Type B pancreatic cell (in vitro differentiated cells): Measurements from ENCODE around the gene IFFO2. TPM values are rescaled to one million over a fixed set of nuclear protein-coding genes. Genes with fewer than 3 reads are reported as not detected.

Experiments
- DNase-seq: peaks from one replicate; pipeline ENCODE4 v3.0.0; 2021; ENCODE audit warnings: mixed read lengths; ENCODE audit not compliant: unreplicated experiment; ENCODE audit errors: extremely low spot score
- H3K27ac Mint-ChIP-seq: 2 replicates; pipeline ENCODE4 v1.8.0; 2021; ENCODE audit warnings: mild to moderate bottlenecking, mixed read lengths
- H3K27me3 Mint-ChIP-seq: 2 replicates; pipeline ENCODE4 v1.8.0; 2021; ENCODE audit warnings: mixed read lengths
- H3K36me3 Mint-ChIP-seq: 2 replicates; pipeline ENCODE4 v1.8.0; 2021; ENCODE audit warnings: mixed read lengths
- H3K4me1 Mint-ChIP-seq: one replicate; pipeline ENCODE4 v1.8.0; 2021; ENCODE audit warnings: mixed read lengths; ENCODE audit not compliant: unreplicated experiment
- H3K4me3 Mint-ChIP-seq: 2 replicates; pipeline ENCODE4 v1.8.0; 2021; ENCODE audit warnings: mild to moderate bottlenecking, mixed read lengths
- H3K9me3 Mint-ChIP-seq: 2 replicates; pipeline ENCODE4 v1.8.0; 2021; ENCODE audit warnings: mixed read lengths
- total RNA-seq: library from RNA; stranded (reverse); gene quantifications from 2 replicates; pipeline ENCODE4 v1.2.1, GENCODE V29; 2021; ENCODE audit warnings: low replicate concordance
- TF ChIP-seq, protein P1 (sequence below): fragments of 200-600 bp; sonication (generic); conservative IDR thresholded peaks from 2 replicates; pipeline ENCODE4 v1.5.0; 2021; ENCODE audit warnings: antibody characterized with exemption, mild to moderate bottlenecking

Gene IFFO2
- total RNA-seq, 1 donor from 2014 or later = 11.3 TPM

GRCh38 chr1:18998016-18998724 lies 41.7 kb upstream of the IFFO2 start:
- H3K9me3 Mint-ChIP-seq = peaks cover 7% of the 10 kb centered on the region
- peak; percentile 18 for DNase-seq
- no peaks in the 10 kb centered on the region for H3K36me3 Mint-ChIP-seq
- H3K27ac Mint-ChIP-seq = no peak overlapping the region
- TF ChIP-seq, protein P1, sequence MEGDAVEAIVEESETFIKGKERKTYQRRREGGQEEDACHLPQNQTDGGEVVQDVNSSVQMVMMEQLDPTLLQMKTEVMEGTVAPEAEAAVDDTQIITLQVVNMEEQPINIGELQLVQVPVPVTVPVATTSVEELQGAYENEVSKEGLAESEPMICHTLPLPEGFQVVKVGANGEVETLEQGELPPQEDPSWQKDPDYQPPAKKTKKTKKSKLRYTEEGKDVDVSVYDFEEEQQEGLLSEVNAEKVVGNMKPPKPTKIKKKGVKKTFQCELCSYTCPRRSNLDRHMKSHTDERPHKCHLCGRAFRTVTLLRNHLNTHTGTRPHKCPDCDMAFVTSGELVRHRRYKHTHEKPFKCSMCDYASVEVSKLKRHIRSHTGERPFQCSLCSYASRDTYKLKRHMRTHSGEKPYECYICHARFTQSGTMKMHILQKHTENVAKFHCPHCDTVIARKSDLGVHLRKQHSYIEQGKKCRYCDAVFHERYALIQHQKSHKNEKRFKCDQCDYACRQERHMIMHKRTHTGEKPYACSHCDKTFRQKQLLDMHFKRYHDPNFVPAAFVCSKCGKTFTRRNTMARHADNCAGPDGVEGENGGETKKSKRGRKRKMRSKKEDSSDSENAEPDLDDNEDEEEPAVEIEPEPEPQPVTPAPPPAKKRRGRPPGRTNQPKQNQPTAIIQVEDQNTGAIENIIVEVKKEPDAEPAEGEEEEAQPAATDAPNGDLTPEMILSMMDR = no peak
- H3K27me3 Mint-ChIP-seq = no peaks in the 10 kb centered on the region
- H3K4me1 Mint-ChIP-seq = no peaks in the 10 kb centered on the region
- H3K4me3 Mint-ChIP-seq = no peak overlapping the region

DNA sequence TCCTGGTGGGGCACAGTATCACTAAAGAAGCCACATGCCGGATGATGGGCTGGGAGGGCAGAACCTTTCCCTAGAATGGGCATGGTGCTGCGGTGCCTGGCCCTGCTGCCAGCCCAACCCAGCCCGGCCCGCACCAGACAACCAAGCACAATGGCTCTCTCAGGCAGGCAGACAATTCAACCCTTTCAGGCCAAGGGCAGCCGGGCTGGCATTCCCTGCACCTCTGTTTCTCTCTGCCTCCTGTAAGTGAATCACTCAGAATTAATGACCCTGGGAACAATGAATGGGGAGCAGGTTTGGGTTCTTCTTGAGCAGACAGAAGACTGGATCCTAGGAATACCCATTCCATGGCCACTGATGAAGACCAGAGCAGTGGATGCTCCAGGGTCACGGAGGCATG lies 41.0 kb upstream of the IFFO2 start:
- H3K9me3 Mint-ChIP-seq = peaks cover 8% of the 10 kb centered on the region
- TF ChIP-seq, protein P1 = no peak
- H3K4me3 Mint-ChIP-seq = no peak overlapping the region
- no peak for DNase-seq
- H3K36me3 Mint-ChIP-seq = no peaks in the 10 kb centered on the region
- no peak overlapping the region for H3K27ac Mint-ChIP-seq
- no peaks in the 10 kb centered on the region for H3K4me1 Mint-ChIP-seq
- no peaks in the 10 kb centered on the region for H3K27me3 Mint-ChIP-seq

DNA sequence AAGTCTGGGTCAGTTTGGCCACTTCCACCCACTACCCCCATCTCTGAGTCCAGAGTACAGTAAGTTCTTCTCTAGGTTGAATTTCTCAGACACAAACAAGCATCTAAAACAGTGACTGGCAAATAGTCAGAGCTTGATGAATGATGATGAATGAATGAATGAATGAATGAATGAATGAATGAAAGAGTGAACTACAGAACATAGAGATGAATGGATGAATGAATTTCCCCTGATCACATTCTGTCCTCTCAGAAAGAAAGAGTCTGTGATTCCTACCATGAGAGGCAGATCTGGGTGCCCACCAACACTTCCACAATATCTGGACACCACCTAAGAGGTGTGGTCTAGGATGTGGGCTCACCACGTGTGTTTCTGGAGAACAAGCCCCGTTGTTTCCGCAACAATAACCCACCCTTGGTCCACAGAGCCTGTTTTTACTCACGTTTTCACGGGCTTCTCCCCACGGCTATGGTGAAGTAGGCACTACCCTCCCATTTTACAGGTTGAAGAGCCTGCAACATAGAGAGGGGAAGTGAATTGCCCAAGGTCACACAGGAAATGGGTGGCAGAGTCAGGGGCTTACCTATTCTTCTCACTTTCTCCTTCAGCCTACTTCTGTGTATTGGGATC lies 40.2 kb upstream of the IFFO2 start:
- no peak overlapping the region for H3K4me3 Mint-ChIP-seq
- peaks cover 15% of the 10 kb centered on the region for H3K9me3 Mint-ChIP-seq
- no peak overlapping the region for H3K27ac Mint-ChIP-seq
- TF ChIP-seq, protein P1 = no peak
- H3K36me3 Mint-ChIP-seq = no peaks in the 10 kb centered on the region
- no peak for DNase-seq
- H3K27me3 Mint-ChIP-seq = no peaks in the 10 kb centered on the region
- no peaks in the 10 kb centered on the region for H3K4me1 Mint-ChIP-seq

DNA sequence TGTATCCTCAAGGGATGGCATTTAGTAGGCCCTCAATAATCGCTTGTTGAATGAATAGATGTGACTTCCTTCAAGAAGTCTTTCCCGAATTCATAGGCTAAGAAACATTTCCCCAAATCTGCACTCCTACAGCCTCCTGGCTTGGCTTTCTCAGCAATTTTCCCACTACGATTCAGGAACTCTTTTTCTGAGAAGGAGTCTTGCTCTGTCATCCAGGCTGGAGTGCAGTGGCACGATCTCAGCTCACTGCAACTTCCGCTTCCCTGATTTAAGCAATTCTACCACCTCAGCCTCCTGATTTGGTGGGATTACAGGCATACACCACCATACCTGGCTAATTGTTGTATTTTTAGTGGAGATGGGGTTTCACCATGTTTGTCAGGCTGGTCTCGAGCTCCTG lies 37.9 kb upstream of the IFFO2 start:
- Mint-ChIP-seq H3K27me3 (no peaks in the 10 kb centered on the region), H3K36me3 (no peaks in the 10 kb centered on the region), H3K4me3 (no peak overlapping the region), H3K27ac (no peak overlapping the region), H3K9me3 (peaks cover 7% of the 10 kb centered on the region), H3K4me1 (no peaks in the 10 kb centered on the region)
- DNase-seq = no peak
- TF ChIP-seq, protein P1 = no peak

- no peaks in the 10 kb centered on the region for H3K36me3 Mint-ChIP-seq
- H3K4me3 Mint-ChIP-seq = no peak overlapping the region
- no peaks in the 10 kb centered on the region for H3K4me1 Mint-ChIP-seq
- no peak for DNase-seq
- H3K9me3 Mint-ChIP-seq = peaks cover 7% of the 10 kb centered on the region
- no peak overlapping the region for H3K27ac Mint-ChIP-seq
- TF ChIP-seq, protein P1 = no peak
- no peaks in the 10 kb centered on the region for H3K27me3 Mint-ChIP-seq
Measured at GRCh38 chr1:18992646-18993045, 36.2 kb upstream of the IFFO2 start.
